HepG2 (cell line): ENCODE measurements around the gene UVSSA.

ENCODE experiments used
- EP300 ChIP-seq, 3 experiments: sonication (generic) in 1 of 3; formaldehyde crosslinking in 1 of 3; IDR thresholded peaks; 2 replicates each; pipeline versions ENCODE4 v1.5.1 to v1.6.1; 2011 to 2020; ENCODE audit warnings: low read depth in 2 of 3, low read length in 2 of 3, borderline replicate concordance in 1 of 3, improper control_type of control experiment in 1 of 3, mild to moderate bottlenecking in 1 of 3, missing genetic modification reagents in 1 of 3, moderate library complexity in 1 of 3
- SAP130 ChIP-seq: IDR thresholded peaks from 2 replicates; pipeline ENCODE4 v1.6.1; 2016; ENCODE audit warnings: low read depth
- TEAD3 ChIP-seq: optimal IDR thresholded peaks from 2 replicates; pipeline ENCODE3; 2016; ENCODE audit warnings: borderline replicate concordance
- ZNF124 ChIP-seq: sonication (generic); formaldehyde crosslinking; IDR thresholded peaks from 2 replicates; pipeline ENCODE4 v1.4.0; 2020; ENCODE audit warnings: missing genetic modification reagents
- ZNF343 ChIP-seq: sonication (generic); formaldehyde crosslinking; IDR thresholded peaks from 2 replicates; pipeline ENCODE4 v1.4.0; 2020; ENCODE audit warnings: mild to moderate bottlenecking, missing genetic modification reagents
- ZNF432 ChIP-seq: sonication (generic); formaldehyde crosslinking; IDR thresholded peaks from 2 replicates; pipeline ENCODE4 v1.5.0; 2020; ENCODE audit warnings: missing genetic modification reagents, mild to moderate bottlenecking, borderline replicate concordance
- ZNF850 ChIP-seq: sonication (generic); formaldehyde crosslinking; conservative IDR thresholded peaks from 2 replicates; pipeline ENCODE4 v1.9.0; 2021; ENCODE audit warnings: mild to moderate bottlenecking, missing genetic modification reagents
- TF ChIP-seq, protein P1 (sequence below): sonication (generic); formaldehyde crosslinking; IDR thresholded peaks from 2 replicates; pipeline ENCODE4 v1.5.0; 2020; ENCODE audit warnings: mild to moderate bottlenecking, missing genetic modification reagents, moderate library complexity
- TF ChIP-seq, protein P2 (sequence below): sonication (generic); formaldehyde crosslinking; IDR thresholded peaks from 2 replicates; pipeline ENCODE4 v1.5.1; 2020; ENCODE audit warnings: mild to moderate bottlenecking, moderate library complexity, missing genetic modification reagents

DNA sequence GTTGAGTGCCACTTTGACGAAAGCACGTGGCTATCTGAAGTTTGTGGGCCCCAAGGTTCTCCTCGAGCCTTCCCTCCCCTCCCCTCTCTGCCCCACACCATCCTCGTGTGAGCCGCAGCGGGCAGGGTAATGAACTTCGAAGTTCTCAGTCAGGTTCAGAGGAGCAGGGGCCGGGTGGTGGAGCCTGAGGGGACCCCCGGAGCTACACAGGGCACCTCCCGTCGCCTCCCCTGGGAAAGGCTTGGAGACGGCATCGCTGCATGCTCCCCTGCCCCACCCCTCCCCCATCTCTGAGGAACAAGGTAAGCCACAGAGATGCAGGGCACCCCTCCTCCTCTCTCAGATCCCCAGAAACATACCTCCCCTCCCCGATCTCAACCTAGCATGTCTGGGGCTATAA is 62.1 kb downstream of the UVSSA start:
- TF ChIP-seq EP300 (IDR thresholded peaks at IDR 0.05; ENCODE audit: low read depth in 2 of 2, low read length in 2 of 2) (no peak), EP300 (CRISPR knock-in tag; IDR thresholded peaks at IDR 0.05; ENCODE audit: borderline replicate concordance) (no peak), TEAD3 (CRISPR knock-in tag) (no peak), SAP130 (no peak), ZNF343 (CRISPR knock-in tag) (no peak), ZNF432 (no peak), ZNF124 (CRISPR knock-in tag) (no peak), ZNF850 (CRISPR knock-in tag) (no peak)
- TF ChIP-seq, protein P1, sequence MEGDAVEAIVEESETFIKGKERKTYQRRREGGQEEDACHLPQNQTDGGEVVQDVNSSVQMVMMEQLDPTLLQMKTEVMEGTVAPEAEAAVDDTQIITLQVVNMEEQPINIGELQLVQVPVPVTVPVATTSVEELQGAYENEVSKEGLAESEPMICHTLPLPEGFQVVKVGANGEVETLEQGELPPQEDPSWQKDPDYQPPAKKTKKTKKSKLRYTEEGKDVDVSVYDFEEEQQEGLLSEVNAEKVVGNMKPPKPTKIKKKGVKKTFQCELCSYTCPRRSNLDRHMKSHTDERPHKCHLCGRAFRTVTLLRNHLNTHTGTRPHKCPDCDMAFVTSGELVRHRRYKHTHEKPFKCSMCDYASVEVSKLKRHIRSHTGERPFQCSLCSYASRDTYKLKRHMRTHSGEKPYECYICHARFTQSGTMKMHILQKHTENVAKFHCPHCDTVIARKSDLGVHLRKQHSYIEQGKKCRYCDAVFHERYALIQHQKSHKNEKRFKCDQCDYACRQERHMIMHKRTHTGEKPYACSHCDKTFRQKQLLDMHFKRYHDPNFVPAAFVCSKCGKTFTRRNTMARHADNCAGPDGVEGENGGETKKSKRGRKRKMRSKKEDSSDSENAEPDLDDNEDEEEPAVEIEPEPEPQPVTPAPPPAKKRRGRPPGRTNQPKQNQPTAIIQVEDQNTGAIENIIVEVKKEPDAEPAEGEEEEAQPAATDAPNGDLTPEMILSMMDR (CRISPR knock-in tag) = no peak
- TF ChIP-seq, protein P2, sequence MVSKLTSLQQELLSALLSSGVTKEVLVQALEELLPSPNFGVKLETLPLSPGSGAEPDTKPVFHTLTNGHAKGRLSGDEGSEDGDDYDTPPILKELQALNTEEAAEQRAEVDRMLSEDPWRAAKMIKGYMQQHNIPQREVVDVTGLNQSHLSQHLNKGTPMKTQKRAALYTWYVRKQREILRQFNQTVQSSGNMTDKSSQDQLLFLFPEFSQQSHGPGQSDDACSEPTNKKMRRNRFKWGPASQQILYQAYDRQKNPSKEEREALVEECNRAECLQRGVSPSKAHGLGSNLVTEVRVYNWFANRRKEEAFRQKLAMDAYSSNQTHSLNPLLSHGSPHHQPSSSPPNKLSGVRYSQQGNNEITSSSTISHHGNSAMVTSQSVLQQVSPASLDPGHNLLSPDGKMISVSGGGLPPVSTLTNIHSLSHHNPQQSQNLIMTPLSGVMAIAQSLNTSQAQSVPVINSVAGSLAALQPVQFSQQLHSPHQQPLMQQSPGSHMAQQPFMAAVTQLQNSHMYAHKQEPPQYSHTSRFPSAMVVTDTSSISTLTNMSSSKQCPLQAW (CRISPR knock-in tag) = no peak
